Keratinocyte (primary cell): ENCODE measurements around the gene GREB1. TPM values are rescaled to one million over a fixed set of nuclear protein-coding genes. Genes with fewer than 3 reads are reported as not detected.

ENCODE experiments used
- DNase-seq: peaks from one replicate; pipeline ENCODE4 v3.0.0-alpha.2; 2011; ENCODE audit warnings: low read depth, missing footprints, low spot score
- FAIRE-seq: peaks from 2 replicates; lab custom pipeline; 2011; peaks lifted over from hg19 to GRCh38; lab: Jason Lieb, UNC
- H2AFZ ChIP-seq: 2 replicates; pipeline ENCODE4 v1.6.0; 2012; ENCODE audit warnings: low read length, control low read depth, inconsistent platforms; ENCODE audit not compliant: control insufficient read depth
- H3K27ac ChIP-seq: 2 replicates; pipeline ENCODE4 v1.5.1; 2011; ENCODE audit warnings: low read length; ENCODE audit not compliant: control insufficient read depth, insufficient read depth
- H3K27me3 ChIP-seq: 3 replicates; pipeline ENCODE4 v1.6.0; 2011; ENCODE audit warnings: low read length; ENCODE audit not compliant: control insufficient read depth, insufficient read depth; ENCODE audit errors: extremely low read depth
- H3K36me3 ChIP-seq, 2 experiments: 2 replicates in 1 of 2; 3 replicates in 1 of 2; pipeline ENCODE4 v1.5.1; 2011; ENCODE audit warnings: low read length in 2 of 2, mild to moderate bottlenecking in 1 of 2; ENCODE audit not compliant: control insufficient read depth in 2 of 2, insufficient read depth in 2 of 2; ENCODE audit errors: extremely low read depth in 1 of 2
- H3K4me1 ChIP-seq: 3 replicates; pipeline ENCODE4 v1.5.1; 2011; ENCODE audit warnings: low read length; ENCODE audit not compliant: control insufficient read depth, insufficient read depth; ENCODE audit errors: extremely low read depth
- H3K4me2 ChIP-seq: 3 replicates; pipeline ENCODE4 v1.6.0; 2011; ENCODE audit warnings: low read depth, low read length; ENCODE audit not compliant: control insufficient read depth, insufficient read depth; ENCODE audit errors: extremely low read depth
- H3K4me3 ChIP-seq, 3 experiments: fragments of 200-600 bp in 1 of 3; sonication (generic) in 1 of 3; 2 replicates in 2 of 3; 3 replicates in 1 of 3; pipeline ENCODE4 v1.5.1; 2011 to 2016; ENCODE audit warnings: low read length in 3 of 3, mild to moderate bottlenecking in 3 of 3, control low read depth in 2 of 3, inconsistent platforms in 1 of 3, low read depth in 1 of 3, mixed read lengths in 1 of 3, mixed run types in 1 of 3, moderate library complexity in 1 of 3; ENCODE audit not compliant: control insufficient read depth in 2 of 3, insufficient read depth in 2 of 3; ENCODE audit errors: extremely low read depth in 1 of 3
- H3K79me2 ChIP-seq: 2 replicates; pipeline ENCODE4 v1.6.0; 2012; ENCODE audit warnings: low read length; ENCODE audit not compliant: control insufficient read depth, insufficient read depth
- H3K9ac ChIP-seq: 3 replicates; pipeline ENCODE4 v1.6.0; 2011; ENCODE audit warnings: low read length; ENCODE audit not compliant: control insufficient read depth, insufficient read depth; ENCODE audit errors: extremely low read depth
- H3K9me1 ChIP-seq: 3 replicates; pipeline ENCODE4 v1.6.0; 2011; ENCODE audit warnings: low read length; ENCODE audit not compliant: control insufficient read depth, insufficient read depth; ENCODE audit errors: extremely low read depth
- H3K9me3 ChIP-seq: 2 replicates; pipeline ENCODE4 v1.5.1; 2012; ENCODE audit warnings: low read depth, low read length; ENCODE audit not compliant: control insufficient read depth
- H4K20me1 ChIP-seq: 3 replicates; pipeline ENCODE4 v1.6.0; 2011; ENCODE audit warnings: low read length; ENCODE audit not compliant: control insufficient read depth, insufficient read depth; ENCODE audit errors: extremely low read depth
- EZH2 ChIP-seq: IDR thresholded peaks from one replicate; pipeline ENCODE4 v1.6.1; 2012; ENCODE audit warnings: inconsistent platforms, mild to moderate bottlenecking, low read length, moderate library complexity
- dilution Hi-C: fragments of 300-500 bp; cut with MboI; formaldehyde crosslinking; loops from one replicate; pipeline ENCODE4 v1.7.0; 2020; ENCODE audit warnings: low sequenced_read_pairs; ENCODE audit not compliant: extremely low pct_ligation_motif_present
- polyA plus RNA-seq, 5 experiments: library from polyadenylated mRNA; depleted of rRNA in 3 of 5; stranded (reverse) in 3 of 5; stranded (forward) in 1 of 5; unstranded in 1 of 5; fragments of >200 nt; gene quantifications; 1 replicate in 1 of 5; 2 replicates in 3 of 5; 3 replicates in 1 of 5; pipeline versions ENCODE4 v1.2.1 to v1.2.3, GENCODE V29; 2011 to 2012; ENCODE audit warnings: missing spikeins in 2 of 5, low read depth in 1 of 5, low replicate concordance in 1 of 5
- TF ChIP-seq, protein P1 (sequence below), 3 experiments: IDR thresholded peaks in 1 of 3; conservative IDR thresholded peaks in 1 of 3; optimal IDR thresholded peaks in 1 of 3; 2 replicates in 2 of 3; 3 replicates in 1 of 3; pipeline versions ENCODE3 to v1.5.1; 2011; ENCODE audit warnings: low read length in 3 of 3, mild to moderate bottlenecking in 3 of 3, moderate library complexity in 2 of 3, control low read depth in 1 of 3, inconsistent platforms in 1 of 3; ENCODE audit not compliant: insufficient read depth in 2 of 3; ENCODE audit errors: extremely low read depth in 1 of 3

Gene GREB1
- polyA plus RNA-seq, 1 donor (not counting 4 experiments of a cell fraction or from before 2014, with no cell fraction given) = 0.13 TPM

DNA sequence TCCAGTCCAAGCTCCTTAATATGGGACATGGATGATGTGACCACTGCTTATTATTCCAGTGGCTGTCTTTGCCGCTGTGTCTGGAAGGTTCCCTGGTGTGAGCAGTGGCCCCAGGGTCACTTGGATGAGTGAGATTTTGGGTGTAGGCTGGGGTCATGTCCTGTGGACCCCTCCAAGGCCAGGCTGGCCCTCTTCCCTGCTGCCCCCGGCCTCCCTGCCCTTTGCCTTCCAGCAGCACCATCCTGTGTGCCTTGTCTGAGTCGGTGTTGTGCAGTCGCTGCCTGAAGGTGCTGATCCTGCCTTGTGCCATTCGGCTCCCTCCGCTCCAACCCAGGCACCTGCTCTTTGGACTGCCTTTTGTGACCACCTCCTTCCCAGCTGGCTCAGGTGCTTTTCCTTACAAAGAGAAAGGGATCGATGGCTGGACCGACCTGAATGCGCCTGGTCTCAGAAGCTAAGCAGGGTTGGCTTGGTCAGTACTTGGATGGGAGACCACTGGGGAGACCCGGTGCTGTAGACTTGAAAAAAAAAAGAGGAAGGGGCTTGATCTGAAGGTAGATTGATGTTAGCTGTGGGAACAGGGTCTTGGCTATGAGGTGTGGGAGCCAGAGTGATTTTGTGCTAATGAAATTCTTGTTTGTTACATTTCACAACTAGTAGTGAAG is 16.7 kb upstream of the GREB1 start:
- DNase-seq = no peak
- Histone ChIP-seq H2AFZ (no peak overlapping the region), H3K9ac (no peak overlapping the region), H3K36me3 (no peaks in the 10 kb centered on the region), H3K4me2 (no peak overlapping the region), H3K4me1 (no peaks in the 10 kb centered on the region), H3K27ac (no peak overlapping the region), H4K20me1 (no peaks in the 10 kb centered on the region), H3K4me3 (no peak overlapping the region), H3K9me3 (no peaks in the 10 kb centered on the region), H3K27me3 (peaks cover 21% of the 10 kb centered on the region), H3K79me2 (no peaks in the 10 kb centered on the region), H3K9me1 (no peaks in the 10 kb centered on the region)
- TF ChIP-seq EZH2 = no peak
- TF ChIP-seq, protein P1, sequence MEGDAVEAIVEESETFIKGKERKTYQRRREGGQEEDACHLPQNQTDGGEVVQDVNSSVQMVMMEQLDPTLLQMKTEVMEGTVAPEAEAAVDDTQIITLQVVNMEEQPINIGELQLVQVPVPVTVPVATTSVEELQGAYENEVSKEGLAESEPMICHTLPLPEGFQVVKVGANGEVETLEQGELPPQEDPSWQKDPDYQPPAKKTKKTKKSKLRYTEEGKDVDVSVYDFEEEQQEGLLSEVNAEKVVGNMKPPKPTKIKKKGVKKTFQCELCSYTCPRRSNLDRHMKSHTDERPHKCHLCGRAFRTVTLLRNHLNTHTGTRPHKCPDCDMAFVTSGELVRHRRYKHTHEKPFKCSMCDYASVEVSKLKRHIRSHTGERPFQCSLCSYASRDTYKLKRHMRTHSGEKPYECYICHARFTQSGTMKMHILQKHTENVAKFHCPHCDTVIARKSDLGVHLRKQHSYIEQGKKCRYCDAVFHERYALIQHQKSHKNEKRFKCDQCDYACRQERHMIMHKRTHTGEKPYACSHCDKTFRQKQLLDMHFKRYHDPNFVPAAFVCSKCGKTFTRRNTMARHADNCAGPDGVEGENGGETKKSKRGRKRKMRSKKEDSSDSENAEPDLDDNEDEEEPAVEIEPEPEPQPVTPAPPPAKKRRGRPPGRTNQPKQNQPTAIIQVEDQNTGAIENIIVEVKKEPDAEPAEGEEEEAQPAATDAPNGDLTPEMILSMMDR (optimal IDR thresholded peaks at IDR 0.05 in 1 of 3, IDR thresholded peaks at IDR 0.05 in 1 of 3, conservative IDR thresholded peaks at IDR 0.05 in 1 of 3; ENCODE audit: extremely low read depth in 1 of 3, insufficient read depth in 2 of 3, low read length in 3 of 3) = no peak
- FAIRE-seq = no peak
- dilution Hi-C loops = no loop called here

DNA sequence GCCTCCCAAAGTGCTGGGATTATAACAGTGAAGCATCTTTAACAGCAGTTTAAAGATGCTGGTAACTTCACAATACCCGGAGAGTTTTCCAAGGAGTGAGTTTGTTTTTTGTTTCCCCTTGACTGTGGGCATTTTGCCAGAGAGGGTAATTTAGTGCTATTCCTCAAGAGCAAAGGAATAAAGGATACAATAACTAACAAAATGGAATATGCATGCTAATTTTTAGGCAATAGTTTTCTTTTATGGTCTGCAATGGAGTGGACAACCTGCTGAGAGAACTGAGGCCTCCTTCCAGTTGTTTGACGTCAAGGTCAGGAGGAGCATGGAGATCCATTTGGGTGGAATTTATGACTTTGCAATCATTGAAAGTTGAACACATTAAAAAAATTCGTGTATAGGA is 15.9 kb upstream of the GREB1 start:
- no peak for FAIRE-seq

More for the DNA sequence above, 15.9 kb upstream of the GREB1 start:
- Histone ChIP-seq H3K4me1 (no peaks in the 10 kb centered on the region), H3K9ac (no peak overlapping the region), H2AFZ (no peak overlapping the region), H3K27me3 (peaks cover 15% of the 10 kb centered on the region), H4K20me1 (no peaks in the 10 kb centered on the region), H3K79me2 (no peaks in the 10 kb centered on the region), H3K36me3 (no peaks in the 10 kb centered on the region), H3K27ac (no peak overlapping the region), H3K4me2 (no peak overlapping the region), H3K9me1 (no peaks in the 10 kb centered on the region), H3K4me3 (no peak overlapping the region), H3K9me3 (no peaks in the 10 kb centered on the region)
- no peak for DNase-seq
- TF ChIP-seq, protein P1 (optimal IDR thresholded peaks at IDR 0.05 in 1 of 3, IDR thresholded peaks at IDR 0.05 in 1 of 3, conservative IDR thresholded peaks at IDR 0.05 in 1 of 3; ENCODE audit: extremely low read depth in 1 of 3, insufficient read depth in 2 of 3, low read length in 3 of 3) = no peak
- no peak for TF ChIP-seq EZH2
- dilution Hi-C loops = no loop called here
